Dermis blood vessel endothelial cell (primary cell): Measurements from ENCODE around the gene PAQR3. TPM values are rescaled to one million over a fixed set of nuclear protein-coding genes. Genes with fewer than 3 reads are reported as not detected.
A peak's percentile ranks its signal among the peaks of the same experiment; 100 is the strongest.
"Not testable (repeated sequence)": the region's sequence is repeated elsewhere in the genome, so short reads cannot be mapped to it uniquely, and the experiment has no call there.

Experiments used
- DNase-seq: peaks from one replicate; pipeline ENCODE4 v3.0.0; 2010
- total RNA-seq: library from RNA; depleted of rRNA; stranded (reverse); fragments of >200 nt; gene quantifications from 2 replicates; pipeline ENCODE4 v1.2.3, GENCODE V29; 2014

The PAQR3 gene
- total RNA-seq, 1 donor from 2014 or later = 12.4 TPM

GRCh38 chr4:78923464-78924312 lies 15.6 kb downstream of the PAQR3 start:
- peak; percentile 24 for DNase-seq

- peak; percentile 17 for DNase-seq
Measured at GRCh38 chr4:78922207-78922606, 17.0 kb downstream of the PAQR3 start.

- no peak for DNase-seq
Measured at GRCh38 chr4:78910612-78911011, 28.6 kb downstream of the PAQR3 start.

- DNase-seq = not testable (repeated sequence)
Measured at GRCh38 chr4:78908974-78909373, 30.3 kb downstream of the PAQR3 start.

GRCh38 chr4:78907638-78908037 lies 31.6 kb downstream of the PAQR3 start:
- DNase-seq = no peak

- DNase-seq = no peak
Measured at GRCh38 chr4:78904143-78904542, 35.1 kb downstream of the PAQR3 start.

GRCh38 chr4:78902298-78902697 lies 36.9 kb downstream of the PAQR3 start:
- no peak for DNase-seq

GRCh38 chr4:78901882-78902281 lies 37.4 kb downstream of the PAQR3 start:
- no peak for DNase-seq

GRCh38 chr4:78899302-78899701 lies 39.9 kb downstream of the PAQR3 start:
- DNase-seq = no peak

GRCh38 chr4:78889955-78890354 lies 49.3 kb downstream of the PAQR3 start:
- no peak for DNase-seq

GRCh38 chr4:78885598-78885997 lies 53.6 kb downstream of the PAQR3 start:
- no peak for DNase-seq

- DNase-seq = peak; percentile 11
Measured at GRCh38 chr4:78880874-78881492, 58.3 kb downstream of the PAQR3 start.

- no peak for DNase-seq
Measured at GRCh38 chr4:78878031-78878430, 61.2 kb downstream of the PAQR3 start.

- DNase-seq = no peak
Measured at GRCh38 chr4:78876568-78877320, 62.5 kb downstream of the PAQR3 start.

- DNase-seq = no peak
Measured at GRCh38 chr4:78870056-78870455, 69.2 kb downstream of the PAQR3 start.

- DNase-seq = not testable (repeated sequence)
Measured at GRCh38 chr4:78868712-78869111, 70.5 kb downstream of the PAQR3 start.

- DNase-seq = no peak
Measured at GRCh38 chr4:78865451-78865850, 73.8 kb downstream of the PAQR3 start.

- DNase-seq = peak; percentile 91
Measured at GRCh38 chr4:78864405-78865024, 74.7 kb downstream of the PAQR3 start.

- peak; percentile 9 for DNase-seq
Measured at GRCh38 chr4:78863991-78864390, 75.2 kb downstream of the PAQR3 start.

- no peak for DNase-seq
Measured at GRCh38 chr4:78863254-78863869, 75.9 kb downstream of the PAQR3 start.

GRCh38 chr4:78862314-78862737 lies 76.9 kb downstream of the PAQR3 start:
- no peak for DNase-seq
